HepG2 (cell line): ENCODE measurements around the gene SLC29A3. TPM values are rescaled to one million over a fixed set of nuclear protein-coding genes. Genes with fewer than 3 reads are reported as not detected.

Source experiments
- ATAC-seq: fragments of 200-7000 bp; cut with Tn5 transposase; 3 replicates; pipeline ENCODE4 v1.9.1; 2020; ENCODE audit warnings: mild to moderate bottlenecking, moderate library complexity
- BruUV-seq: library from RNA; stranded (reverse); fragments of 400-500 nt; replicated peaks from 2 replicates; lab custom pipeline; 2021; lab: Mats Ljungman, UMichigan
- CTCF ChIA-PET: fragments of 300-600 bp; formaldehyde crosslinking; extraction: SDS; loops from one replicate; lab custom pipeline; 2021; ENCODE audit warnings: low total read pairs, inconsistent platforms, low intra/inter-chr PET ratio; lab: Yijun Ruan, JAX
- POLR2A ChIA-PET: fragments of 350-600 bp; sonication (Branson Sonifier 250); formaldehyde crosslinking; loops from one replicate; lab custom pipeline; 2020; ENCODE audit warnings: antibody characterized with exemption, inconsistent platforms; lab: Yijun Ruan, JAX
- DNase-seq: peaks from one replicate; pipeline ENCODE4 v3.0.0-alpha.2; 2015; ENCODE audit warnings: low spot score
- FAIRE-seq: peaks from 3 replicates; lab custom pipeline; 2011; peaks lifted over from hg19 to GRCh38; lab: Jason Lieb, UNC
- H2AFZ ChIP-seq: one replicate; pipeline ENCODE4 v1.6.1; 2011; ENCODE audit warnings: low read length, inconsistent platforms
- H3K27ac ChIP-seq: fragments of 300-600 bp; 3 replicates; pipeline ENCODE4 v1.8.0; 2011; ENCODE audit warnings: mixed run types, mild to moderate bottlenecking, mixed read lengths, low read length, inconsistent platforms; ENCODE audit not compliant: insufficient read depth; ENCODE audit errors: extremely low read length
- H3K27me3 ChIP-seq, 2 experiments: fragments of 200-600 bp in 1 of 2; 2 replicates in 1 of 2; 3 replicates in 1 of 2; pipeline versions ENCODE4 v1.6.0 to v1.8.0; 2011; ENCODE audit warnings: low read length in 2 of 2, mild to moderate bottlenecking in 2 of 2, moderate library complexity in 2 of 2, inconsistent platforms in 1 of 2; ENCODE audit not compliant: insufficient read depth in 2 of 2, control insufficient read depth in 1 of 2
- H3K36me3 ChIP-seq, 2 experiments: fragments of 200-600 bp in 1 of 2; replicated peaks in 1 of 2; 2 replicates in 1 of 2; 3 replicates in 1 of 2; pipeline versions ENCODE4 v1.5.1 to v1.8.0; 2011; ENCODE audit warnings: low read length in 2 of 2, inconsistent platforms in 1 of 2; ENCODE audit not compliant: insufficient read depth in 2 of 2, control insufficient read depth in 1 of 2
- H3K4me1 ChIP-seq: 2 replicates; pipeline ENCODE4 v1.5.1; 2012; ENCODE audit warnings: low read length, inconsistent platforms; ENCODE audit not compliant: insufficient read depth
- H3K4me2 ChIP-seq: 2 replicates; pipeline ENCODE4 v1.6.0; 2011; ENCODE audit warnings: low read depth, low read length, inconsistent platforms
- H3K4me3 ChIP-seq, 3 experiments: fragments of 200-600 bp in 1 of 3; sonication (generic), shearing (Covaris generic) in 1 of 3; replicated peaks in 1 of 3; 2 replicates each; pipeline ENCODE4 v1.5.1; 2011 to 2016; ENCODE audit warnings: low read length in 3 of 3, inconsistent platforms in 2 of 3, low read depth in 2 of 3, mild to moderate bottlenecking in 2 of 3, control low read depth in 1 of 3, mixed read lengths in 1 of 3; ENCODE audit not compliant: insufficient read depth in 1 of 3
- H3K79me2 ChIP-seq: one replicate; pipeline ENCODE4 v1.6.1; 2011; ENCODE audit warnings: low read length, inconsistent platforms; ENCODE audit not compliant: insufficient read depth
- H3K9ac ChIP-seq: 2 replicates; pipeline ENCODE4 v1.6.0; 2011; ENCODE audit warnings: mild to moderate bottlenecking, low read depth, low read length, inconsistent platforms; ENCODE audit not compliant: insufficient read depth
- H3K9me3 ChIP-seq: 2 replicates; pipeline ENCODE4 v1.5.1; 2012; ENCODE audit warnings: mild to moderate bottlenecking, low read length
- H4K20me1 ChIP-seq: 2 replicates; pipeline ENCODE4 v1.6.0; 2011; ENCODE audit warnings: inconsistent platforms, mild to moderate bottlenecking, low read length, moderate library complexity; ENCODE audit not compliant: insufficient read depth
- AGO1 ChIP-seq: fragments of 200-400 bp; formaldehyde crosslinking; IDR thresholded peaks from 2 replicates; pipeline ENCODE4 v1.6.1; 2017; ENCODE audit warnings: mild to moderate bottlenecking, low read depth, low read length, moderate library complexity; ENCODE audit not compliant: poor library complexity, severe bottlenecking
- KLF13 ChIP-seq: sonication (generic); formaldehyde crosslinking; IDR thresholded peaks from 2 replicates; pipeline ENCODE4 v1.4.0; 2020; ENCODE audit warnings: mild to moderate bottlenecking, missing genetic modification reagents
- KLF6 ChIP-seq: IDR thresholded peaks from 2 replicates; pipeline ENCODE4 v1.8.0; 2016; ENCODE audit warnings: missing biosample characterization, missing genetic modification reagents
- MXD4 ChIP-seq: IDR thresholded peaks from 2 replicates; pipeline ENCODE4 v1.6.1; 2016; ENCODE audit warnings: mild to moderate bottlenecking, missing biosample characterization, missing genetic modification reagents
- NFYC ChIP-seq: IDR thresholded peaks from 2 replicates; pipeline ENCODE4 v1.6.1; 2016; ENCODE audit warnings: missing genetic modification reagents, missing compliant biosample characterization
- PLSCR1 ChIP-seq: sonication (generic); formaldehyde crosslinking; IDR thresholded peaks from 2 replicates; pipeline ENCODE4 v1.5.0; 2020; ENCODE audit warnings: missing genetic modification reagents, mild to moderate bottlenecking, borderline replicate concordance
- TCF12 ChIP-seq, 2 experiments: fragments of 450-650 bp in 1 of 2; sonication (generic) in 1 of 2; formaldehyde crosslinking in 1 of 2; IDR thresholded peaks; 2 replicates each; pipeline versions ENCODE4 v1.6.1 to v1.8.0; 2017 to 2022; ENCODE audit warnings: antibody characterized with exemption in 1 of 2, mild to moderate bottlenecking in 1 of 2, missing genetic modification reagents in 1 of 2, moderate library complexity in 1 of 2
- THRA ChIP-seq: sonication (generic); formaldehyde crosslinking; IDR thresholded peaks from 2 replicates; pipeline ENCODE4 v1.4.0; 2020; ENCODE audit warnings: missing genetic modification reagents, borderline replicate concordance
- ZNF12 ChIP-seq: sonication (generic); formaldehyde crosslinking; IDR thresholded peaks from 2 replicates; pipeline ENCODE4 v1.5.0; 2020; ENCODE audit warnings: missing genetic modification reagents
- ZNF17 ChIP-seq: sonication (generic); formaldehyde crosslinking; IDR thresholded peaks from 2 replicates; pipeline ENCODE4 v1.5.0; 2020; ENCODE audit warnings: mild to moderate bottlenecking, missing genetic modification reagents
- ZNF552 ChIP-seq: sonication (generic); formaldehyde crosslinking; IDR thresholded peaks from 2 replicates; pipeline ENCODE4 v1.9.0; 2022; ENCODE audit warnings: missing genetic modification reagents, mild to moderate bottlenecking, borderline replicate concordance
- ZNF557 ChIP-seq: sonication (generic); formaldehyde crosslinking; IDR thresholded peaks from 2 replicates; pipeline ENCODE4 v1.4.0; 2020; ENCODE audit warnings: missing genetic modification reagents
- ZNF558 ChIP-seq: sonication (generic); formaldehyde crosslinking; IDR thresholded peaks from 2 replicates; pipeline ENCODE4 v1.9.0; 2022; ENCODE audit warnings: mild to moderate bottlenecking, missing genetic modification reagents, borderline replicate concordance
- ZNF780A ChIP-seq: sonication (generic); formaldehyde crosslinking; IDR thresholded peaks from 2 replicates; pipeline ENCODE4 v1.8.0; 2022; ENCODE audit warnings: mild to moderate bottlenecking, missing genetic modification reagents, moderate library complexity
- WGBS: methylation state at CpG from one replicate; pipeline ENCODE4 v1.1.6; 2017; ENCODE audit warnings: low lambda C conversion rate; 5-methylcytosine and 5-hydroxymethylcytosine counted together
- in situ Hi-C: cut with HindIII; loops from 2 replicates; pipeline ENCODE4 v1.10.0; 2017; ENCODE audit warnings: low pct_unique_long_range_greater_than_20kb; ENCODE audit not compliant: extremely low pct_ligation_motif_present
- intact Hi-C: fragments of 100-400 bp; cut with micrococcal nuclease; formaldehyde crosslinking; loops from one replicate; pipeline ENCODE4 v1.10.0; 2022; ENCODE audit not compliant: unreplicated experiment
- polyA plus RNA-seq, 8 experiments: library from polyadenylated mRNA; depleted of rRNA in 3 of 8; stranded (reverse) in 7 of 8; unstranded in 1 of 8; fragments of >200 nt; fragmentation: Illumina TruSeq in 4 of 8; extraction: Trizol in 4 of 8; gene quantifications; 2 replicates each; pipeline versions ENCODE4 v1.2.1 to v1.2.3, GENCODE V29; 2011 to 2016; ENCODE audit warnings: low read depth in 4 of 8, missing spikeins in 1 of 8, mixed read lengths in 1 of 8; ENCODE audit not compliant: insufficient read depth in 1 of 8
- total RNA-seq, 5 experiments: library from RNA; depleted of rRNA; stranded (reverse); fragments of >200 nt; fragmentation: Illumina TruSeq; extraction: Trizol; gene quantifications; 2 replicates each; pipeline ENCODE4 v1.2.3, GENCODE V29; 2016; ENCODE audit warnings: low read depth in 1 of 5

Gene SLC29A3
- total and polyA plus RNA-seq, 2 of the 13 experiments (the other 11 are each of a cell fraction or from before 2014, with no cell fraction given): 8.6 to 11.8 TPM

- Histone ChIP-seq H3K27me3 (peaks cover 3 to 11% of the 10 kb centered on the region in 2 experiments; a peak in 2 of 5 replicates), H4K20me1 (no peaks in the 10 kb centered on the region), H3K4me2 (no peak overlapping the region), H3K36me3 (no peaks in the 10 kb centered on the region), H3K4me3 (no peak overlapping the region), H3K4me1 (peaks cover 3% of the 10 kb centered on the region), H3K79me2 (no peaks in the 10 kb centered on the region), H3K9ac (no peak overlapping the region), H2AFZ (no peak overlapping the region), H3K27ac (no peak overlapping the region), H3K9me3 (no peaks in the 10 kb centered on the region)
- ATAC-seq (no peak), FAIRE-seq (no peak), DNase-seq (no peak)
- intact Hi-C loops (no loop called here), in situ Hi-C loops (no loop called here)
- no peak for TF ChIP-seq THRA (CRISPR knock-in tag)
- TF ChIP-seq ZNF17 (CRISPR knock-in tag): no peak
- TF ChIP-seq MXD4 (CRISPR knock-in tag): no peak
- TF ChIP-seq ZNF12 (CRISPR knock-in tag): no peak
- no peak for TF ChIP-seq AGO1
- TF ChIP-seq NFYC: no peak
- no peak for TF ChIP-seq ZNF780A (CRISPR knock-in tag)
- TF ChIP-seq PLSCR1 (CRISPR knock-in tag): no peak
- TF ChIP-seq ZNF552 (CRISPR knock-in tag): no peak
- TF ChIP-seq TCF12 (IDR thresholded peaks at IDR 0.05): no peak
- no peak for TF ChIP-seq TCF12 (CRISPR knock-in tag; IDR thresholded peaks at IDR 0.05)
- no peak for TF ChIP-seq ZNF557 (CRISPR knock-in tag)
- no peak for TF ChIP-seq KLF6 (CRISPR knock-in tag)
- TF ChIP-seq KLF13 (CRISPR knock-in tag): no peak
- no peak for TF ChIP-seq ZNF558 (CRISPR knock-in tag)
- CTCF ChIA-PET: no interaction called here
- BruUV-seq: no TSS peak
- POLR2A ChIA-PET: no interaction called here
- 40% methylated on average over 2 of the region's 14 CpGs for WGBS
These were observed 47.4 kb upstream of the SLC29A3 start for GRCh38 chr10:71271662-71272055.
